ENCODE data around the gene SAE1. TPM values are rescaled to one million over a fixed set of nuclear protein-coding genes. Genes with fewer than 3 reads are reported as not detected.
A peak's percentile ranks its signal among the peaks of the same experiment; 100 is the strongest.

SAE1 gene
- total and polyA plus RNA-seq, 7 donors, result 50.5 to 191 (median 109) TPM

DNA sequence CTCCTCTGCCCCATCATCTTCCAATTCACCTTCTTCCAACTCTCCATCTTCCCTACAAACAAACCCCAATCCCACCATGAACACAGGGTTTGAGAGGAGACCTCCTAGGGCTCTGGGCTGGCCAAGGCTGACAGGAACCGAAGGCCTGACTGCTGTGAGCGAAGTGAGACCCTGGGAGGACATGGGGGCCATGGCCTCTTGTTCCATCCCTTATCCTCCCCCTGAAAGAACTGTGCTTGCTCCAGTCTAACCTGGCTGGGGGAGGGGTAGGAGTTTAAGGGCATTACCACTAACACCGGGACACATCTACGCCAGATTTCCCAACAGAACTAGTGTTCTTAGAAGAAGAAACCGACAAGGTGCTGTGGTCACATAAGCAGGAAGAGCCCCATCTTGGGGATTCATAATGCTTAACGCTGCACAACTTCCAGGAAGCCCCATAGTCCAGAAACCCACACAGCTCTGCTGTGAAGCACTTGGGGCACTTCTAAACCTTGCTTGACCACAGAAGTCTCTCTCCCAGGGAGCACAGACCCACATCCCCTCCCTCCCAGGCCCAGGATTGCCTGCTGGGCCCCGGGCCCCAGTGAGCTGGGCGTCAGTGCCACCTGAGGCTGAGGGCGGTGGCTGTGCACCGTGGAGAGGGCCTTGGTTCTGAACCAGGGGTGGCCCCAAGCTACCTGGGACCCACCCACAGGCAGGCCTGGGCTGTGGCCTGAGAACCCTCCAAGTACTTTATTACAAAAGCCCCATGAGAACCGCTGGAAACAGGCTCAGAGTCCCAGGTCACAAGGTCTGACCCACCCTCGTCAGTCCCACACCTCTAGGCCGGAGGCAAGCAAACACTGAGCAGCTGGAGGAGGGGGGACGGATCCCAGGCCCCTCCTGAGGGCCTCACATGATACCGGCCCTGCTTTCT lies 35.8 kb upstream of the SAE1 start:
- Histone ChIP-seq H3K36me3 (peaks cover 7 to 46% (median 19%) of the 10 kb centered on the region in 4 donors), H3K9me3 (no peaks in the 10 kb centered on the region), H3K4me1 (peaks cover 0 to 63% (median 46%) of the 10 kb centered on the region in 4 donors), H3K4me3 (no peak overlapping the region), H3K27ac (peak overlapping the region; percentile 29 to 62 (median 42)), H3K27me3 (no peaks in the 10 kb centered on the region)
- DNase-seq, result no peak
- intact Hi-C loops (cut with DNase I), result no loop called here
- WGBS, 2 donors, result 33 to 43% methylated on average over 15 of the region's 15 CpGs
- TF ChIP-seq POLR2AphosphoS5 (IDR thresholded peaks at IDR 0.05), result no peak
- TF ChIP-seq POLR2A (IDR thresholded peaks at IDR 0.05), result no peak
- TF ChIP-seq EP300 (IDR thresholded peaks at IDR 0.05), result no peak
- TF ChIP-seq, protein P1, sequence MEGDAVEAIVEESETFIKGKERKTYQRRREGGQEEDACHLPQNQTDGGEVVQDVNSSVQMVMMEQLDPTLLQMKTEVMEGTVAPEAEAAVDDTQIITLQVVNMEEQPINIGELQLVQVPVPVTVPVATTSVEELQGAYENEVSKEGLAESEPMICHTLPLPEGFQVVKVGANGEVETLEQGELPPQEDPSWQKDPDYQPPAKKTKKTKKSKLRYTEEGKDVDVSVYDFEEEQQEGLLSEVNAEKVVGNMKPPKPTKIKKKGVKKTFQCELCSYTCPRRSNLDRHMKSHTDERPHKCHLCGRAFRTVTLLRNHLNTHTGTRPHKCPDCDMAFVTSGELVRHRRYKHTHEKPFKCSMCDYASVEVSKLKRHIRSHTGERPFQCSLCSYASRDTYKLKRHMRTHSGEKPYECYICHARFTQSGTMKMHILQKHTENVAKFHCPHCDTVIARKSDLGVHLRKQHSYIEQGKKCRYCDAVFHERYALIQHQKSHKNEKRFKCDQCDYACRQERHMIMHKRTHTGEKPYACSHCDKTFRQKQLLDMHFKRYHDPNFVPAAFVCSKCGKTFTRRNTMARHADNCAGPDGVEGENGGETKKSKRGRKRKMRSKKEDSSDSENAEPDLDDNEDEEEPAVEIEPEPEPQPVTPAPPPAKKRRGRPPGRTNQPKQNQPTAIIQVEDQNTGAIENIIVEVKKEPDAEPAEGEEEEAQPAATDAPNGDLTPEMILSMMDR (IDR thresholded peaks at IDR 0.05), result no peak

DNA sequence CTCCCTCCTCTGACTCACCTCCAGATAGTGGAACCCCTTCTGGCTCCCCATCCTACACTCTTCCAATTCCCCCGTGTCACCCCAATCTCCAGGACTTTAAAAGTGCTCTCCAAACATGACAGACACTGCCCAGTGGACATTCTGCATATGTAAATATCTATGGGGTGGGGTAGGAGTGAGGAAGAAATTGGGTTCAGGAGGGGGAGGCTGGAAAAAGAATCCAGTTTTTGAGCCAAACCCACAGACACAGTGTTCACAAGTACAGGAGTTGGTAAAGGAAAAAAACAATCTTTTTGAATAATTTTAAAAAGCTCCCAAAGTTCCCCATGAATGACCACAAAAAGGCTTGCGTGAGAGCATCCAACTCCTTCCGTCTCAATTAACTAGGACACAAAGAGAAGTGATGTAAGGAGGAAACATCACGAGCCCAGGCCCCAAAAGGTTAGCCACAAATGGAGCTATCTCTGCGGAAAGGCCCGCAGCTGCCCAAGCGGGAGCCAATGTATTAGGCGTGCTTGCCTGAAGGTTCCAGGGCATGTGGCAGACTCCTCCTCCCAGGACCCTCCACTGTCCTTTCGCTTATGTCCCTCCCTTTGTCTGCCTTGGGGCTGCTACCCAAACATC lies 35.0 kb upstream of the SAE1 start:
- H3K27ac ChIP-seq, result peak overlapping the region; percentile 29 to 62 (median 42)
- no peaks in the 10 kb centered on the region for H3K27me3 ChIP-seq
- DNase-seq, result no peak
- peaks cover 0 to 38% (median 11%) of the 10 kb centered on the region in 4 donors for H3K36me3 ChIP-seq
- 32 to 61% methylated on average over 9 of the region's 9 CpGs for WGBS, 2 donors
- no peaks in the 10 kb centered on the region for H3K9me3 ChIP-seq
- intact Hi-C loops (cut with DNase I), result no loop called here
- no peak for TF ChIP-seq POLR2AphosphoS5 (IDR thresholded peaks at IDR 0.05)
- TF ChIP-seq POLR2A (IDR thresholded peaks at IDR 0.05), result no peak
- no peak for TF ChIP-seq EP300 (IDR thresholded peaks at IDR 0.05)
- TF ChIP-seq, protein P1 (IDR thresholded peaks at IDR 0.05), result no peak
- no peak overlapping the region for H3K4me3 ChIP-seq
- peaks cover 0 to 63% (median 46%) of the 10 kb centered on the region in 4 donors for H3K4me1 ChIP-seq

DNA sequence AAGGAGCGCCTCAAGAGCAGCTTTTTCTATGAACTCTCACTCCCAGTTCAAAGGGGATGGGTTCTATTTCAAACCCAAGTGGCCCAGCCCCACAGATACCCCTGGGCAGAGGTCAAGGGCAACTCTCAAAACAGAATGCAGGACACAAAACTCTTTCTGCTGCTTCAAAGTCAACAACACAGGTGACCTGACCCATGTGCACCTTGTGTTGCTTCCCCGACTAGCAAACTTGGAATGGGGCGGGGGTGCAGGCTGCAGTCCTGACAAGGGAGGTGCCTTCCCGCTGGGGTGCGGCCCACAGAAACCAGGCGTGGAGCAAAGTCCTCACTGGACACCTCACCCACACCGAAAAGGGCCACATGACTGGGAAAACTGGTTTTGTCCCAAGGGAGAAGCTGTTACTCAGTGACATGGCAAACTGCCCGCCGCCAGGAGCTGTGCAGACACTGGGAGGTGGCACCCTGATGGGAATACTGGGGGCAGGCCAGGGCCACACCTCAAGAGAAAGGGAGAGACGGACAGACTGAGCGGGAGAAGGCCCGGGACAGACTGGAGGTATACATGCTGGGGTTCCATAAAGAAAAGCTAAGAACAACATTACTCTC lies 34.4 kb upstream of the SAE1 start:
- Histone ChIP-seq H3K27ac (peak overlapping the region in 2 of 4 donors; percentile 2 to 30), H3K27me3 (no peaks in the 10 kb centered on the region), H3K4me3 (no peak overlapping the region), H3K9me3 (no peaks in the 10 kb centered on the region), H3K36me3 (peaks cover 0 to 32% (median 9%) of the 10 kb centered on the region in 4 donors), H3K4me1 (peaks cover 0 to 63% (median 46%) of the 10 kb centered on the region in 4 donors)
- WGBS, 2 donors, result 17 to 75% methylated on average over 12 of the region's 12 CpGs
- intact Hi-C loops (cut with DNase I), result no loop called here
- no peak for DNase-seq
- TF ChIP-seq, protein P1 (IDR thresholded peaks at IDR 0.05), result no peak
- TF ChIP-seq POLR2AphosphoS5 (IDR thresholded peaks at IDR 0.05) (peak in 1 of 4 donors; percentile 17), POLR2A (IDR thresholded peaks at IDR 0.05) (peak in 1 of 2 donors; percentile 51)

DNA sequence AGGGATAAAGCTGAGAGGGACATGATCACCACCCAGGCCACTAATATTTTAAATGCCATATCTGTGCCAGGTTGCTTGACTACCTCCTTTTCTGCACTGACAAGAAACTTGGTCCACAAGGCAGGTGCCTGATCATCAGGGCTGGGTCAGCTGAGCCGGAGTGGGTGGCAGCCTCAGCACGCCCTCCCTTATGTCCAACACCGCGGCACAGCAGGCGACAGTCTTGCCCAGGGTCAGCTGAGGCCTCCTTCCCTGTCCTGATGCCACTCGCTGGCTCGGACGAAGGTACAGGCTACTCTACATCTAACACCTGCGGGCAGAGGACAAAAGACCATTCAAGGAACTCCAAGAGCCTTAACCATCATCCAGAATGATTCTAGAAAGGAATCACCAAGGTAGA lies 33.9 kb upstream of the SAE1 start:
- no peak for DNase-seq
- Histone ChIP-seq H3K27me3 (no peaks in the 10 kb centered on the region), H3K4me3 (no peak overlapping the region), H3K4me1 (peaks cover 0 to 65% (median 46%) of the 10 kb centered on the region in 4 donors), H3K27ac (peak overlapping the region in 2 of 4 donors; percentile 3 to 49), H3K9me3 (no peaks in the 10 kb centered on the region), H3K36me3 (peaks cover 0 to 28% (median 9%) of the 10 kb centered on the region in 4 donors)
- 15 to 69% methylated on average over 9 of the region's 9 CpGs for WGBS, 2 donors
- peak in 1 of 2 donors; percentile 21 for TF ChIP-seq POLR2A (IDR thresholded peaks at IDR 0.05)
- no peak for TF ChIP-seq EP300 (IDR thresholded peaks at IDR 0.05)
- TF ChIP-seq POLR2AphosphoS5 (IDR thresholded peaks at IDR 0.05), result no peak
- TF ChIP-seq, protein P1 (IDR thresholded peaks at IDR 0.05), result no peak
- intact Hi-C loops (cut with DNase I), result no loop called here
